ENCODE measurements around the gene LUC7L3.

DNA sequence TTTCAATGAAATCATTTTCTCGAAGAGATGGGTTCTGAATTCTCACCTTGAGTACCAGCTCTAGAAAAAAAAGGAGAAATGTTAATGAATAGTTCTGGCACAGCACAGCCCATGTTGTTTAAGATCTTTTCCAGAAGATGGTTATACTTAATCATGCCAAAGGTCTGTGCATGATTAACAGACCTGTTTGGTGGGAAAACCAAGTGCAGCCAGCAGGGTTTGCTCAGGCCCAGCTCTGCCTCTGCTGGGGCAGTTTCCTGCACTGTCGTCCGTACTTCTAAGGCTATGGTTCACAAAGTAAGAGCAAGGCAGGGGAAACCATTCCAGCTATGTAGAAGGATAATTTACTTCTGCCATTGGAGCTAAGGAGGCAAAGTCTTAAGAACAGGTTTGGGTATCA lies 22.3 kb upstream of the LUC7L3 start:
- TF ChIP-seq CTCF (IDR thresholded peaks at IDR 0.05), result no peak
- TF ChIP-seq POLR2A (IDR thresholded peaks at IDR 0.05), result no peak

All from lower leg skin (tissue), 3 donors.